Bone marrow (tissue), 2 donors: ENCODE data around the gene OVCH1.
"Not testable (repeated sequence)": the region's sequence is repeated elsewhere in the genome, so short reads cannot be mapped to it uniquely, and the experiment has no call there.

ENCODE experiments used
- DNase-seq, 2 donors: peaks; one replicate each; lab custom pipeline; 2025; lab: John Stamatoyannopoulos, UW

OVCH1 gene

DNA sequence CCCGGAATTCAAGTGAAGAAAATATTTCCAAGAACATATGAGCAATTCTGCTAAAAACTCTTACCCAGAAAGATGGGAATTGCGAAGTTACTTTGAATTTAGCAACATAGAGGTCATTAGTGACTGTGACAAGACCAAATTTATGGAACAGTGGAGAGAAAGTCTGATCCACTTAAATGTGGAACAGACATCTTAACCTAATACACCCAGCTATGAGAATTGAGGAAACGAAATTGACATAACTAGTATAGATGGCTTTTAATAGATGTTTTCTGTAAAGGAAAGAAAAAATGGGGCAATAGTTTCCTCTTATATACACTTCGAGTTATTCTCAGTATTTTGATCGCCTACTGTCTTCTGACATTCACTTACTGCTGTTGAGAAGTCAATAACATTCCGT is 4.6 kb downstream of the OVCH1 start:
- DNase-seq, result no peak

DNA sequence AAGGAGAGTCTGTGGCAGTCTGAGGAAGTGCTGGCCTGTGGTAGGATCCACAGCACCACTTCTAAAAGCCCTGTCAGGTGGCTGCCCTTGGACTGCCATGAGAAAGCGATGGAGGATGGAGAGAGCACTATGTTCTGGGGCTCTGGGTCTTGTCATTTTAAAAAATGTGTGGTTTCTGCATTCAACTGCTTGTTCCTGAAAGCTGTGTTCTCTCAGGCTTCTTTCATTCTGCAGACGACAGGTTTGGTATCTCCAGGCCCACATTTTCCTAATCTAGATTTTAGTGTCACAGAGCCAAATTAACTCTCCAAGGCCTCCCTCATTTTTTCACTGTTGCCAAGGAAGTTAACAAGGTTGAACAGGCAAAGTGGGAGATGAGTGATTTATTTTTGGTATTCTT is 10.5 kb downstream of the OVCH1 start:
- no peak for DNase-seq

DNA sequence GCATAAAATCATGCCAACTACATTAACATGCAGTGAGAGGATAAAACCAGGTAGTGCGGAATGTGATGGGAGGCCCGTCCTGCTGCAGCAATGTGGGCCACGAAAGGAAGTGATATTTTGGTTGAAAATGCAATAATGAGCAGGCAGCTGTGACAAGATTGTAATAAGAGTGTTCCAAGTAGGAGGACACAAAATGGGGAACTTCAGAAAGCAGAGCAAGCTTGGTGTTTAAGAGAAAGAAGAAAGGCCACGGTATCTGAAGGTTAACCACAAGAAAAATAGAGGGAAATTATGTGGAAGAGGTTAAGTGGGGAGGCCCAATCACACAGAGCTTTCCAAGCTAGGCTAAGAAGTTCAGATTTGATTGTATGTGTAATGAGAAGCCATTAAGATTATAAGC is 34.3 kb downstream of the OVCH1 start:
- DNase-seq, result no peak

DNA sequence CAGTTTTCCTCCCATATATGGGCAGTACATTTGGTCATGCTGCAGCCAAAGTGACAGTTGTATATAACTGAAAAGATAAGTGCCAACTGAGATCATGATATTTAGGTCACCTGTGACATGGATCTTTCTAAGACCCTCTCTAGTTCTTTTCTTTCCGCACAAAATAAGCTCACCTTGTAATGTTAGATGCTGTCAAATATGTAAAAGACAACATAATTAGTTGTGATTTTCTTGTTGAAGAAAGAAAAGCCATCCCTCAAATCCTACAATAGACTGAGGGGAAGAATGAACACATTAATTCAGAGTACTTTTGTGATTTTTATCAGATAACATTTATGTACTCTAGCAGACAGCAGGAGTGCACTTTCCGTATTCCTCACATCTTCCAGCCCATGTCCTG is 37.4 kb downstream of the OVCH1 start:
- no peak for DNase-seq

DNA sequence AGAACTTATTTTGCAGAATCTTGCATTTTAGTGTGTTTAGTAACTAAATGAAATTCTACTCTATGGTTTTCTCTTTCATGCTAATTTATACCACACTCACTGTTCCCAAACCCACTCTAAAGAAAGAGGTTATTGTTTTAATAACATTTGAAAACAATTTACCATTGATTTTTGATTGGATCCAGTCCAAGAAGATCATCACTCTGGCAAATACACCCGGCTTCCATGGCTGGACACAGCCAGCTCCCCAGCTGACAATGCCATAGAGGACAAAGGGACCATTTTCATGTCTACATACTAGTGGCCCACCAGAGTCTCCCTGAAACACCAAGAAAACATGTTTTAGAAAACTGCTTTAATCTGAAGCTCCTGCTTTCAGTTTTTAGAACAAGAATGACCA is 42.4 kb downstream of the OVCH1 start:
- DNase-seq, result no peak

DNA sequence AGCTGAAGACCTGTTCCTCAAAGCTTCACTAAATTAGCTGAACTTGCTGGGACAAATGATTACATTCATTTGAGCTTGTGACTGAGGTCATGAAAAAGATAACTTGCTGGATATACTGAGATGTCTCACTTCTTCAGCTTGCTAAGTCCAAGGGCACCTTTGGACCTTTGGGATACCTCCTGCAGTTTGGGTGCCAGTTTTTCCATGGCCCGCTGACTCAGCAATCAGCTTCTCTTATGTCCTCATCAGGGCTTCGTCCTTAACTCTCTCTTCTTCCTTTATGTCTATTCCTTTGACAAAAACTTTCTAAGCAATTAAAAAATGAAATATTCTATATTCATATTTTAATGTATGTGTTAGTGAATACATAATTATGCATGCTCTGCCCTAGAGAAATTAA is 45.6 kb downstream of the OVCH1 start:
- DNase-seq, result no peak

DNA sequence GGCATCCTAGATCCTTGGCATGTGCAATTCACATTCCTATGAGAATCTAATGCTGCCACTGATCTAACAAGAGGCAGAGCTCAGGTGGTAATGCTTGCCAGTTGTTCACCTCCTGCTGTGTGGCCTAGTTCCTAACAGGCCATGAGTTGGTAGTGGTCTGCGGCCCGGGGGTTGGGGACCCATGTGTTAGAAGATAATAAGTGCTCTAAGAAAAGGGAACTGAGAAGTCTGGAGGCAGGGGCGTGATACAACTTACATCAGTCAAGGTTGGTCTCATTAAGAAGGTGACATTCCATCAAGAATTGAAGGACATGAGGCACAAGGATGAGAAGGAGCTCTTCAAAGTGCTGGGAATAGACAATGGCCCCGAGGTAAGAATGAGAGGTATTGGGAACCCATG is 49.3 kb downstream of the OVCH1 start:
- no peak for DNase-seq

DNA sequence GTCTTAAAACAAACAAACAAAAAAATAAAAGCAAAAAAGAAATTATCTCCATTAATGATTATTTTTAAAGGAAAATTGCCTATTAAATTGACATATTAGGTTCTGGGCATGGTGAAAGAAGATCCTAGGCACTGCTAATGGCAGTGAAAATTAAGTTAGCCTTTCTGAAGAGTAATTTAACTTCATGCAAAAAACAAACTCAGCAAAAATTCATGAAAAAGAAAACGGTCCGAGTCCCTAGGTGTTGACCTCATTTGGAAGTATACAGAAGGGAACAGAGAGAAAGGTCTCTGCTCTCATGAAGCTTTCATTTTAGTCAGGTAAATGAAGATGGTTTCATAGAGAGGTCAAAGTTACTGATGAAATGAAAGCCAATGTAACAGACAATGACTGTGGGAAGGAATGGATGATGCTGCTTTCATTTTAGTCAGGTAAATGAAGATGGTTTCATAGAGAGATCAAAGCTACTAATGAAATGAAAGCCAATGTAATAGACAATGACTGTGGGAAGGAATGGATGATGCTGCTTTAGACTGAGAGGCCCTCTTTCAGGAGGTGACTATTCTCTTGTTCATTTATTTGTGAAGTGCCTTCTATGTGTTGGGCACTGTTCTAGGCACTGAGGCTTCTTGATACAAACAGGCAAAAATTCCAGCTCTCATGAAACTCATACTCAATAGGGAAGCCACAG is 50.1 kb downstream of the OVCH1 start:
- no peak for DNase-seq

DNA sequence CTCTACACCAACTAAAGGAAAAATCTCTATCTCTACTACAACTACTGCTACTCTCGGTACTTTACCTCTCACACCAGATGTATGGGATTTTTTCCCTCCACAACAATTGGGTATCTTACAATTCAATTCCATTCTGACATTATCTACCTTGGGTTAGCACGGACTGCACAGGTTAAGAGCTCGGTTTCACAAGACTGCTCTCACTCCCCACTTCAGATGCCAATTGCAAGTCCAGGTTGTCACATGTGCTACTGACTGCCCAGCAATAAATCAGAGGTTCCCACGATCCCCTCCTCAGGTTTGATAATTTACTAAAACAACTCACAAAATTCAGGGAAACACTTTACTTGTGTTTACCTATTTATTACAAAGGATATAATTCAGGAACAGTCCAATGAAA is 58.0 kb downstream of the OVCH1 start:
- DNase-seq, result no peak

DNA sequence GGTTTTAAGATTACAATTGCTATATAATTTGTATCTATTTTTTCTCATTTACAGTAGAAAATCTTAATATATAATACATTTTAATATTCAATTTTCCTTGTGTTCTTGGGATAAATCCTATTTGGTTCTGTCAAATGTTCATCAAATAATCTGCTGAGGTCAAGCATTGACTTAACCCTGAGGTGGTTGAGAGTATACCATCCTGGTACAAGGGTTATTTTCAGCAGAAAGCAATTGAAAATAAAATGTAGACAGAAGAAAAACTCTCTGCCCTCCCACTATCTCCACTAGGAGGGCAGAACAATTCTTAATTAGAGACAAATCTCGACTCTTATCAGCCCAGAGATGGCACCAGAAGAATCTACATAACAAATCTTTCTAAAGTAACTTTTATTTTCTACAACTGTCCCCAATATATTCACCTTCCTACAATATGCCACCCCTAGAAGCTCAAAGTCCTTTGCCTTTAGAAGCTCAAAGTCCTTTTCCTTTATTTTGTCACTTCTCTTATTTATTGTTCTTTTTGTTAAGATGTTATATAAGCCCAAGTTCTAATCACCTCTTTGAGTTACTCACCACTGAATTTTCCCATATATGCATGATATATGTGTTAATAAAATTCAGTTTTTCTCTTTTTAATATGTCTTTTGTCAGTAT is 58.6 kb downstream of the OVCH1 start:
- DNase-seq, result no peak

DNA sequence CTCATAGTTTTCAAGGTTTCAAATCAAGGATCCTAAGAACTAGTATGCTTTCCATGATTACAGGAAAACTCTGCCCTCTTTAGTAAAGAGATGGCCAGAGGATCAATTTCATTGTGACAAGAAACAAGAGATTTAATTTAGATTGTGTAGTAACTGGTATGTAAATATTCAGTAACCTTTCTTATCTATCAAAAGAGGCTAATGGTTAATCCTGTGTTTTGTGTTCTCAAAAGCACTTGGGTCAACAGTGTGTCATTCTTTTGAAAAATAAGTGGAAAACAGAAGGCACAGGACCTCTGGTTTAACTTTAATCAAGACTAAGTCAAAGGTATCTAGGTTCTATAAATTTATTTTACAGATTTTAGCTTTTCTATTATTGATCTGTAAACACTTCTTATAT is 59.9 kb downstream of the OVCH1 start:
- DNase-seq, result no peak

DNA sequence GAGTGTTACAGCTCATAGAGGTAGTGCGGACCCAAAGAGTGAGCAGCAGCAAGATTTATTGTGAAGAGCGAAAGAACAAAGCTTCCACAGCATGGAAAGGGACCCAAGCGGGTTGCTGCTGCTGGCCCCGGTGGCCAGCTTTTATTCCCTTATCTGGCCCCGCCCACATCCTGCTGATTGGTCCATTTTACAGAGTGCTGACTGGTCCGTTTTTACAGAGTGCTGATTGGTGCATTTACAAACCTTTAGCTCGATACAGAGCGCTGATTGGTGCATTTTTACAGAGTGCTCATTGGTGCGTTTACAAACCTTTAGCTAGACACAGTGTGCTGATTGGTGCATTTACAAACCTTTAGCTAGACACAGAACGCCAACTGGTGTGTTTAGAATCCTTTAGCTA is 60.7 kb downstream of the OVCH1 start:
- DNase-seq, result not testable (repeated sequence)

DNA sequence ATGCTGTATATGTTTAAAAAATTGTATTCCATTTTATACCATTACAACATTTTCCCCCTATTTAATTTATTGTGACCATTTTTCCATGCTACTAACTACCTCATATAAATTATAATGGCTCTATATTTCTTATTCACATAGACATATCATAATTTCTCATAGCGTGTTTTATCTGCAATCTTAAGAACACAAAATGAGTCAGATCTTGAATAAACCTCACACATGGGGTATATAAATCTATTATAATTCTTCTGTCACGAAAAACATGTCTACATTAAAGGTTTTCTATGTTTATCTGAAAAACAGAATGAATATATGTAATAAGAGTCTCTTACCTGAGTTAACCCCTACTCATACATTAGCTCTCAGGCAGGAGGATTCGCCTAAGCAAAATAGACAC is 66.0 kb downstream of the OVCH1 start:
- DNase-seq, result no peak

DNA sequence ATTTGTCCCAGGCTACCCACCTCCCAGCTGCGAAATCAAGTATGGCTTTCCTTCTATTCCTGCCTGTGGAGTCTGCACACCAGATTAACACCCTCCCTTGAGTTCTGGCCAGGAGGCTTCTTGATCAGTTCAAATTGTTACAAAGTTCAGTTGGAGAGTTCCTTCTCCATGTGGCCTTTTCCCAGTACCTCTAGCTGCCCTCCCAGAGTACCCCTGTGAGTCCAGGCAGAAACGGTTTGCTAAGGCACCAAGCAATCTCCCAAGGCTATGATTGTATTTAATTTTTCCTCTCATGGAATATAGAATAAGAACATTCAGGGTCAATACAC is 66.8 kb downstream of the OVCH1 start:
- DNase-seq, result no peak

DNA sequence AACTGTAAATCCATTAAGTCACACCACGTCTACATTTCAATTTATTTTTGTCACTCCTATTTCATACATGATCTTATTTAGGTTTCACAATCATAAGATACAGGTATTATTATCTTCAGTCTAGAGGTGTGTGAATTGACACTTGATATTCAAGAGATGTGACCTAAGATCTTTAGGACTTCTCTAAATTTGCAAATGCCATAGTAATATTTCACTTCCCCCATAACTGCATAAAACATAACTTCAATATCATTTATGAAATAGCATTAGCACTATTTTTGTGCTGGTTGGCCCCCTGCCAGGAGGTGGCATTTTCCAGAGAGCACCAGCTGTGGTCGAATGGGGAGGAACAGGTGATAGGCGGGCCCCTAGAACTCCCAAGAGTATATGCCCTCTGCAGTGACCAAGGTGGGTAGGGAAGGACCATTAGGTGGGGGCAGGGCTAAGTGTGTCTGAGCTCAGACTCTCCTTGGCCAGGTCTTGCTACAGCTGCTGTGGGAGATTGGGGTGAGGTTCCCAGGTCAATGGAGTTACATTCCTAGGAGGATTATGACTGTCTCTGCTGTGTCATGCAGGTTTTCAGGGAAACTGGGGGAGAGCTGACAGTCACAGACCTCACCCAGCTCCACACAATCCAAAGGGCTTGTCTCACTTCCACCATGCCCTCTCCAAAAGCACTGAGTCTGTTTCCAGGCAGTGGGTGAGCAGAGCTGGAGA is 67.3 kb downstream of the OVCH1 start:
- no peak for DNase-seq

DNA sequence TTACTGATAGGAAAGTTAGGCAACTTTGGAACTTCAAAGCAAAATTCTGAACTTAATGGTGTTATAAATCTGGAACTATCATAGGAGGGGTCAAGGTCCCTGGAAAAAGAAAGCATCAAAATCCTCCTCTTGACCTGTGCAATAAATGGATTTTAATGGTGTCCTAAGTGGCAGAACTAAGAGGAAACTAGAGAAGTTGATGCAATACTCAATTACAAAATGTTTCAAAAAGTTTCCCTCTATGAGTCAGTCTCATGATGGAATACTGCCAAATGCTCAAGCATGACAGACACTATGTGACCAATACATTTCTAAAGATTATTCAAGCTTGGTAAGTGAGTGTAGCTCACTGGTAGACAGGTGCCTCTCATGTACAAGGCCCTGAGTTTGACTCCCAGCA is 68.9 kb downstream of the OVCH1 start:
- no peak for DNase-seq

DNA sequence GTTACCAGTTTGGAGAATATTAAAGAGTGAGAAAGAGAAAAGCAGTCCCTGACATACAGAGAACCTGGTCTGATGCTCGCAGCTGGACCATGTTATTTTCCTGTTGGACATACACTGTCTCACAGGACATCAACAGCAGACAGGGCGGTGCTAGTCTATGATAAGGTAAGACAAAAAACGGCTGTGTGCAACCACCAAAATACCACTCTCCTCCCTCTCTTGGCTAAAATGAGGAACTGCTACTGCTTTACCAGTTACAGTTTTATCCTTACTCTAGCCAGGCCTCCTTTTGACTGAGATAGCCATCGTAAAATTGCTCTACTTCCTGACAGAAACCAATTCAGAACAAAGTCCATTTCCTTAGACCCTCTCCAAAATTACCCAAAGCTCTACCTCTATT is 69.5 kb downstream of the OVCH1 start:
- peak in 1 of 2 donors; percentile 23 for DNase-seq

DNA sequence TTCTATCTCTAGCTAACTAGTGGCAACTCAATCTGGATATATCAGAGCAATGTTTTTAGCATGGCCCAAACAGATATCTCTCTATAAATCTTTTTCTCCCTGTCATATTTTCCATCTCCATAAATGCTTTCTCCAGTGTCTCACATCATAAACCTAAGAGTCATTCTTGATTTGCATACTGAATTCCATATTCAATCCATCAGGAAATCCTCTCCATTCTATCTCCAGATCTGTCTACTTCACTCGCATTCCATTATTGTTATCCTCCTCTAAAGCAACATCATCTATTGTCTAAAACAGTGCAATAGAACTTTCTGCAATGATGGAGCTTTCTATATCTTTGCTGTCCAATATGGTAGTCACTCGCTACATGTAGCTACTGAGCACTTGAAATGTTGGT is 71.0 kb downstream of the OVCH1 start:
- no peak for DNase-seq

DNA sequence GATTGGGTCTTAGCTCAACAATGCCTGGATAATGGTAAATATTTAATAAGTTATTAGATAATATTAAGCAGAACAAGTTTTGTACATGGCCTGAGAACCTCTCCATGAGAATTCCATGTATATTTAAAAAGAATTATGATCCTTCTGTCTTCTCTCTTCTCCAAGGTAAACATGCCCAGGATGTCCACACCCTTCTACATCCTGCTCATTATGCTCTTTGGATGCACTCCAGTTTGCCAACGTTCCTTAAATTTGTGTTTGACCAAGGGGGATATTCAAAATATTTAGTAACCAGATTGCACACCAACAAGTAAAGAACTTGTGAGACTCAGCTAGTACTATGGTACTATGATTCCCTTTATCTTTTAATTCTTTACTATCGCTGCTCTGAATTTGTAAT is 71.8 kb downstream of the OVCH1 start:
- no peak for DNase-seq

DNA sequence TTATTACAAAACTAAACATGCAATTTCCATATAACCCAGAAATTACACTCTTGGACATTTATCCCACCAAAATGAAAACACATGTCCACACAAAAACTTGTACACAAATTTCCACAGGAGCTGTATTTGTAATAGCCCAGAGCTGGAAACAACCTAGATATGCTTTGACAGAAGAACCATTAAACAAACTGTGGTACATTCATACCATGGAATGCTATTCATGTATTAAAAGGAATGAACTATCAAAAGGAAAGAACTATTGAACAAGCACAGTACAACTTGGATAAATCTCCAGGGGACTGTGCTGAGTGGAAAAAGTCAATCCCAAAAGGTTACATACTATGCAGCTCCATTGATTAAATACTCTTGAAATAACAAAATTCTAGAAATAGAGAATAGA is 80.7 kb downstream of the OVCH1 start:
- DNase-seq, result no peak

DNA sequence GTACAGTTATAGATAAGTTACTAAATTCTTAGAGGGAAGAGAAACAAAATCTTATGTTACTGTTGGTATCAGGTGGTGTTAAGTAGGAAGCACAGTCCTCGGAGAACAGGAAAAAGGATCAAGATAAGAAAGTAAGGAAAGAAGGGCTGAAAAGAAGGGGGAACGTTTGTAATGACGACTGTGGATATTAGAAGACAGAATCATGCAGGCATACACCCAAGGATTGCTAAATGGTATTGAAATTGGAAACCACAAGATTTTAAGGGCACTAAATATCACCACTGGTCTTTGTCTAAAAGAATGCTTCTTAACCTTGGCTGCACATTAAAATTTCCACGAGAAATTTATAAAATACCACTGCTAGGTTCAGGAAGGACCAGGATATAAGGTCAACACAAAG is 82.4 kb downstream of the OVCH1 start:
- DNase-seq, result no peak

DNA sequence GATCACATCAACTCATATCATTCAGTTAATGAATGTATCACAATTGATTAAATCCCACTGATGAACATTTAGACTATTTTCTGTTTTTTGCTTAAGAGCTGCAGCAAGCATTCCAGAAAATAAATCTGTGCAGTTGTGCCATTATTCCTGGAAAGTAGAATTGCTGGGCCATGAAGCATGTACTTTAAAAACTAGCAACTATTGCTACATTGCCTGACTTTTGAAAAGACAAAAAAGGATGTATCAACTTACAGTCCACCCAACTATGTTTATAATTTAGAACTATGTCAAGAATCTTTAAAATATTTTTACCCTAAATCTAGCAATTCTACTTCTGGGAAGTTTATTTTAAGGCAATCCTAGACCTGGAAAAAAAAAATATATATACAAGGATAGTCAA is 83.1 kb downstream of the OVCH1 start:
- DNase-seq, result no peak

DNA sequence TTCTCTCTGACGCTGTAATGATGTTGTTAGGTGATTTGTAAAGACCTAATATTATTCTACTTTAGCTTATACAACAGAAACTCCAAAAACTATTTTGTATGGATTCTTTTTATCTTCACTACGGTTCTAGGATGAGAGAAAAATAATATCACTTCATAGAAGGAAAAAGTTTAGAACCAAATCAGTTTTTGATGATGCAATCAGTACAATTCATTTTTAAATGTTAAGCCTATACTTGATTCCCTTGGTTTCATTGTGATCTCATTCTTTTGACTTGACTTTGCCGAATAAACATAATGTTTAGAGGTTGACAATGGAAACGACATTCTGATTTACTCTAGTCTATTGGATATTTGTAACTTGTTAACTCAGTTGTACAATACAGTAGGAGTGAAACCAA is 91.9 kb downstream of the OVCH1 start:
- DNase-seq, result no peak

DNA sequence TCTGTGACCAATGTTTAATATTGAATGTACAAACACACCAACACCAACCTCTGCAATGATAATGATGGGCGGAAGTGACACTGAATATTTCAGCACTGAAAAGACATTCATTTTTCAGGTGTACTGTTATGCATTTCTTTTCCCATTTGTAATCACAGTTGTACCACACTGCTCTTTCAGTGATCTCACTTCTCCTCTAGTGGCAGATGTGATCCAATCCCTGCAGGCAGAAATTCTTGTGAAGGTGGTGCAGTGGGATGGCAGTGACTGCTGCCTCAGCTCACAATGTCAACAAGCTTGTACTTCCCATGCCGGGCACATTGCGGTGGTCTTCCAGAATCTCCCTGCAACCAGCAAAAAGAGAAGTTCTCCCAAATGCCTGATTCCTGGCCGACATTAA is 93.5 kb downstream of the OVCH1 start:
- DNase-seq, result no peak
